ENCODE measurements around the gene PDLIM5. TPM values are rescaled to one million over a fixed set of nuclear protein-coding genes. Genes with fewer than 3 reads are reported as not detected.

PDLIM5 gene
- total and polyA plus RNA-seq, 9 donors: 24.9 to 160 (median 87.8) TPM

DNA sequence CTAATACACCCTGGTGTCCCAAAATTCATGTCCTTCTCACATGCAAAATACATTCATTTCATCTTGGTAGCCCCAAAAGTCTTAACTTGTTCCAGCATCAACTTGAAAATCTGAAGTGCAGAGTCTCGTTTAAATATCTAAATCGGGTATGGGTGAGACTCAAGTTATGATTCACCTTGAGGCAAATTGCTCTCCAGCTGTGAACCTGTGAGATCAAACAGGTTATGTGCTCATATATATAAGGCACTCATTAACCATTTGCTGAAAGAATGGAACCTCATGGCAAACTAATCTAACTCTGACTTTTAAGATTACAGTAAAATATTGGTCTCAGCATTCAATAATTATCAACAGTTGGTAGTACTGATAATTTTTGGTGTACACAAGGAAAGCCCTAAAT lies 55.5 kb downstream of the PDLIM5 start:
- 79 to 90% (median 87%) methylated on average over 2 of the region's 2 CpGs for WGBS, 3 donors
- Histone ChIP-seq H3K27ac (no peak overlapping the region), H3K4me1 (ENCODE audit: insufficient read depth) (peaks cover 5% of the 10 kb centered on the region), H3K27me3 (no peaks in the 10 kb centered on the region), H3K9me3 (no peaks in the 10 kb centered on the region), H3K36me3 (no peaks in the 10 kb centered on the region), H3K4me3 (no peak overlapping the region)
- no peak for TF ChIP-seq EP300 (IDR thresholded peaks at IDR 0.05)
- TF ChIP-seq, protein P1, sequence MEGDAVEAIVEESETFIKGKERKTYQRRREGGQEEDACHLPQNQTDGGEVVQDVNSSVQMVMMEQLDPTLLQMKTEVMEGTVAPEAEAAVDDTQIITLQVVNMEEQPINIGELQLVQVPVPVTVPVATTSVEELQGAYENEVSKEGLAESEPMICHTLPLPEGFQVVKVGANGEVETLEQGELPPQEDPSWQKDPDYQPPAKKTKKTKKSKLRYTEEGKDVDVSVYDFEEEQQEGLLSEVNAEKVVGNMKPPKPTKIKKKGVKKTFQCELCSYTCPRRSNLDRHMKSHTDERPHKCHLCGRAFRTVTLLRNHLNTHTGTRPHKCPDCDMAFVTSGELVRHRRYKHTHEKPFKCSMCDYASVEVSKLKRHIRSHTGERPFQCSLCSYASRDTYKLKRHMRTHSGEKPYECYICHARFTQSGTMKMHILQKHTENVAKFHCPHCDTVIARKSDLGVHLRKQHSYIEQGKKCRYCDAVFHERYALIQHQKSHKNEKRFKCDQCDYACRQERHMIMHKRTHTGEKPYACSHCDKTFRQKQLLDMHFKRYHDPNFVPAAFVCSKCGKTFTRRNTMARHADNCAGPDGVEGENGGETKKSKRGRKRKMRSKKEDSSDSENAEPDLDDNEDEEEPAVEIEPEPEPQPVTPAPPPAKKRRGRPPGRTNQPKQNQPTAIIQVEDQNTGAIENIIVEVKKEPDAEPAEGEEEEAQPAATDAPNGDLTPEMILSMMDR (IDR thresholded peaks at IDR 0.05): no peak
- TF ChIP-seq POLR2A (IDR thresholded peaks at IDR 0.05): no peak
- intact Hi-C loops (cut with DNase I): loop anchor here in 1 of 4 donors (10.0 kb wide), 1 partner anchor 52 kb away; the partner anchor contains the start of gene PDLIM5
- no peak for DNase-seq

DNA sequence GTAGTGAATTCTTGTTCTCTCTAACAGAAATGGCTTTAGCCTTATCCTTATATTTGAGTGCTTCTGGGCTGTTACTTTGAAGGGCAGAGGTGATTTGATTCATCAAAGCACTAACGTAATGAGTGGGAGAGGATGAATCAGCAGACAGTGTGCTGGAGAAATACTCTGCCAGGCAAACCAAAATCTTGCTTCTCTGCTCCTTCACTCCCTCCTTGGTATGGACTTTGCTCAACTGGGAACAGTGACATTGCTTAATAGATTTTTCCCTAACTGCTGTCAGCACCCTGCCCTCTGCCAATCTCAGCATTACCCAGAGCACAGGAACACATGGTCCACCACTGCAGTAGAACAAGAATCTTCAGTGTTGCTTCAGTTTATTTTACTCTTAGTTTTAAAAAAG lies 56.0 kb downstream of the PDLIM5 start:
- peak in 2 of 5 donors; percentile 13 to 35 for DNase-seq
- Histone ChIP-seq H3K36me3 (no peaks in the 10 kb centered on the region), H3K4me3 (no peak overlapping the region), H3K4me1 (ENCODE audit: insufficient read depth) (peaks cover 5% of the 10 kb centered on the region), H3K27me3 (no peaks in the 10 kb centered on the region), H3K9me3 (no peaks in the 10 kb centered on the region), H3K27ac (no peak overlapping the region)
- 3 to 6% (median 3%) methylated on average over 1 of the region's 1 CpG for WGBS, 3 donors
- intact Hi-C loops (cut with DNase I): loop anchor here in 1 of 4 donors (10.0 kb wide), 1 partner anchor 53 kb away; the partner anchor contains the start of gene PDLIM5
- TF ChIP-seq, protein P1 (IDR thresholded peaks at IDR 0.05): no peak
- no peak for TF ChIP-seq EP300 (IDR thresholded peaks at IDR 0.05)
- TF ChIP-seq POLR2A (IDR thresholded peaks at IDR 0.05): no peak

DNA sequence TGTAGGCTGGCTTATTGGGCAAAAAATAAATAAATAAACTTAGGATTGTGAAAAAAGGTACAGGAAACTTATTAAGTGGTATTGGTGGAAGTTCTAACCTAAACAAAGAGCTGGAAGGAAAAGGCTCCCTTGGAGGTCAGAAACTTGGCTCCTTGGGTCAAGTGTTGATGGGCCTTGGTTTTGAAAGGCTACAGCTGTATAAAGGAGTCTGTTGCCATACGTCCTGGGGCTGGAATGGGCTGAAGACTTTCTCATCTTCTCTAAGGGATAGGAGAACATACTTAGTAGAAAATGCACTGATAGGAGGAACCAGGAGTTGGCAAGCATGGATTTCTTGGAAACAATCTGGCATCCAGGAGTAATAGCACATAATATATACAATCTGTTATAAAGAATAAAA lies 56.6 kb downstream of the PDLIM5 start:
- no peaks in the 10 kb centered on the region for H3K9me3 ChIP-seq
- intact Hi-C loops (cut with DNase I): loop anchor here in 1 of 4 donors (10.0 kb wide), 1 partner anchor 53 kb away; the partner anchor contains the start of gene PDLIM5
- no peak for TF ChIP-seq EP300 (IDR thresholded peaks at IDR 0.05)
- TF ChIP-seq, protein P1 (IDR thresholded peaks at IDR 0.05): no peak
- no peak for TF ChIP-seq POLR2A (IDR thresholded peaks at IDR 0.05)
- DNase-seq: no peak
- H3K27ac ChIP-seq: no peak overlapping the region
- no peak overlapping the region for H3K4me3 ChIP-seq
- WGBS, 3 donors: 5 to 15% (median 13%) methylated on average over 1 of the region's 1 CpG
- H3K27me3 ChIP-seq: no peaks in the 10 kb centered on the region
- no peaks in the 10 kb centered on the region for H3K36me3 ChIP-seq
- peaks cover 5% of the 10 kb centered on the region for H3K4me1 ChIP-seq (ENCODE audit: insufficient read depth)

DNA sequence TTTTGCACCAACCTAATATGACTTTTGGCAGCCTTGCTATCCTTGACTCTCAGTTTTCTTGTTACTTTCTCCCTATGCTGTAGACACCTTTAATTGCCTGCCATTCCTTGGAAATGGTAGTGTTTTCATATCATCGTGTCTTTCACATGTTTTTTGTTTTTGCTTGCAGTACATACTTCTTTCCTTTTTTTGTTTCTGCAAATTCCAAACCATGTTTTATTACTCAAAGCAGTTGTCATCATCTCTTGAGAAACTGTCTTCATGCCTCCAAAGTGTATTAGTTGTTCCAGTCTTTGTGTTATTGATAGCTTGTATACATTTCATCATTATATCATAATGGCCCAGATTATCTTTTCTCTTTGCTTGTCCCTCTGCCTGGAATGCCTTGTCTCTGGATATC lies 57.1 kb downstream of the PDLIM5 start:
- Histone ChIP-seq H3K27ac (no peak overlapping the region), H3K9me3 (no peaks in the 10 kb centered on the region), H3K4me1 (ENCODE audit: insufficient read depth) (peaks cover 5% of the 10 kb centered on the region), H3K36me3 (no peaks in the 10 kb centered on the region), H3K27me3 (no peaks in the 10 kb centered on the region), H3K4me3 (no peak overlapping the region)
- intact Hi-C loops (cut with DNase I): loop anchor here in 1 of 4 donors (10.0 kb wide), 1 partner anchor 54 kb away; the partner anchor contains the start of gene PDLIM5
- TF ChIP-seq POLR2A (IDR thresholded peaks at IDR 0.05) (no peak), EP300 (IDR thresholded peaks at IDR 0.05) (no peak)
- TF ChIP-seq, protein P1 (IDR thresholded peaks at IDR 0.05): no peak
- 3 to 9% (median 4%) methylated on average over 1 of the region's 1 CpG for WGBS, 3 donors
- no peak for DNase-seq
